GM19240 (cell line): ENCODE measurements around the gene FAM185A.
"Not testable (repeated sequence)": the region's sequence is repeated elsewhere in the genome, so short reads cannot be mapped to it uniquely, and the experiment has no call there.

ENCODE experiments used
- DNase-seq: peaks from one replicate; pipeline ENCODE4 v3.0.0; 2011; ENCODE audit warnings: low spot score; ENCODE audit not compliant: insufficient read length

The FAM185A gene

DNA sequence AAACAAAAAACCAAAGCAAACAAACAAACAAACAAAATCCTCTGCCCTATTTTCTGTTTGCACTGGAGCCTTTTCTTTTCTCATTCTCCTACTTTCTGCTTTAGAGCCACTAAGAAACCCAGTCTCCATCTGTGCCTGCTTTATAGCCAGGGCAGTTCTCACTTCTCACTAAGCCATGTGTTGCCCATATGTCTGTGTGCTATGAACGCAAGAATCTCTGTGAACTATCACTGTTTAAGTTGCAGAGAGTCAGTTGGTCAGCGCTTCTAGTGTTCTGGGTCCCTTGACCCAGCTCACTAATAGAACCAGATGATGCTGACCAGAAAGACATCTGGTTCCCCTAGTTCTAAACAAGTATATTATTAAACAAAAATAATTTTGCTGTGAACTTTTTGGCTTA, 81.4 kb downstream of the FAM185A start:
- no peak for DNase-seq

DNA sequence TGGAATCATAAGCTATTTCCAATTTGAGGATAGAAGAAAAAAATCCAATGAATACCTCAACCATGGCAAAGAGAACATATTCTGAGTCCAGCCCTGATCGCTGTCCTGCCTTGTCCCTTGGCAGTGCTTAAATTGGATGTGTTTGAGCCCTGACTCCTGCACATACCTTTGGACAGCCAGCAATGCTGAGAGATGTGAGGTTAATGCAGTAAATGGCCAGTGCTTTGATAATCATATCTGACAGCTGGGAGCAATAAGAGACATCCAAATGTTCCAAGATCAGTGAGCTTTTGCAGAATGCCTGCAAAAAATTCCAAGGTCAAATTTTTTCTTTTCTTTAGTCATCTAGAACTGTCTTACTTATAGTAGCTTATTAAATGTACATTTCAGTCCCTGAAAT, 83.9 kb downstream of the FAM185A start:
- no peak for DNase-seq

DNA sequence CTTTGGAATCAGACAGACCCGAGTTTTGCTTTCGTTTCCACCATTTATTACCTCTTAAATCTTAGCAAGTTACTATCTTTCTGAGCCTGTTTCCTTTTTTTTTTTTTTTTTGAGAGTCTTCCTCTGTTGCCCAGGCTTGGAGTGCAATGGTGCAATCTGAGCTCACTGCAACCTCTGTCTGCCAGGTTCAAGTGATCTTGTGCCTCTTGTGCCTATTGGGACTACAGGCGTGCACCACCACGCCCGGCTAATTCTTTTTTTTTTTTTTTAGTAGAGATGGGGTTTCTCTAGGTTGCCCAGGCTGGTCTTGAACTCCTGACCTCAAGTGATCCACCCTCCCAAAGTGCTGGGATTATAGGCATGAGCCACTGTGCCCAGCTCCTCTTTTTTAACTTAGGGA, 84.5 kb downstream of the FAM185A start:
- DNase-seq, result no peak

DNA sequence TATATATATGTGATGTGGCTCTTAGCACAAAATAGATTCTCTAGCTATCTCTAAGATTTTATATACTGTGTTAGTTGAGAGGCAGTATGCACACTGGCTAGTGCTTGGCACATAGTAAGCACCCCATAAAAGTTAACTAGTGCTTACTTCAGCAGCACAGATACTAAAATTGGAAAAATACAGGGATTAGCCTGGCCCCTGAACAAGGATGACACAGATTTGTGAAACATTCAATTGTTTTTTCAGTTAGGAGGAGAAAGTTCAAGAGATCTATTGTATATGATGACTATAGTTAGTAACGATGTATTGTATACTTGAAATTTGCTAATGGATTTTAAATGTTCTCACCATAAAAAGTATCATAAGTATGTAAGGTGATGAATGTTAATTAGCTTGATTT, 85.7 kb downstream of the FAM185A start:
- DNase-seq, result no peak

DNA sequence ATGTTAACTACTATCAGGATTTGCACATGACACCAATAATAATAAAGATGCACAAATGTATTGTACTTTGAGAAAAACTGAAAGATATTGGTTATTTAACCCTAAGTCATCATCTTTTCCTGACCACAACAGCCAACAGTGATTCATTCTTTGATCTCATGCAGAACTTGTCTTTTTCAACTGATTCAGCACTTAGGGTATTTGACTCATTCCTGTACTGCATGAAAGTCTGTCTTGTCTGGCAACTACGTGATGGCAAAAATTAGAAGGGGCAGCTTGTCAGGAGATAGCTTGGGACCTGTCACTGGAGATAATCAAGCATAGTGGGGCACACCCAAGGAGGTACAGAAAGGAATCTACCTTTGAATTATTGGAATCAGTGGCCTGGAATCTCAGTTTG, 86.2 kb downstream of the FAM185A start:
- DNase-seq, result peak; percentile 5

DNA sequence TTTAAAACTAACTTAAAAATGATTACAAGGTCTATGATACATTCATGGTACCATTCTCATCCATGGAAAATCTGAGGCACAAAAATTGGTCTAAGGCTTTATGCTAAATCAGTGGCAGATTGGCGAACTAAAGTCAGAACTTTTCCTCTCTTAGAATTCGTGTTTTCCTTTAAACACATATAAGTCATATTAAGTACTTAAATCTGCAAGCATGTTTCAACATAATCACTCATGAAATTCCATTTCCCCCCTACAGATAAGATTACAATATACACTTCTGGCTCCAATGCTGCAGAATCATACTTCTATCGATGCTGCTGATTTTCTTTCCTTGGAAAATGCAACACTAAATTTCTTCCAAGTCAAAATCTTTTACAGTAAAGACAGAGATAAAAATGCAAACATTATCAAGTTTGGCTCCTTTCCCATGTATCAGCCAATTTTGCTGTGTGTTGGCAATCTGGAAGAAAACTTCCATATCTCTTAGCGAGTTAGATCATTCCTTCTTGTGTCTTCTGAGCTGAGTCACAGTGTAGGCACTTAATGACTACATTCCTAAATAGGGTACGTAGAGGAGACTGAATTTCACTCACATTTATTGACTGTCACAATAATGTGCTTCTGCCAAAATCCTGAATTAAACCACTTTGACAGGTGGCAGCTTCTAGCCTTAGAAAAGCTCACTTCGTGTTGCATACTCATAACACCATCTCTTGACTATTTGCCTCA, 87.6 kb downstream of the FAM185A start:
- no peak for DNase-seq

DNA sequence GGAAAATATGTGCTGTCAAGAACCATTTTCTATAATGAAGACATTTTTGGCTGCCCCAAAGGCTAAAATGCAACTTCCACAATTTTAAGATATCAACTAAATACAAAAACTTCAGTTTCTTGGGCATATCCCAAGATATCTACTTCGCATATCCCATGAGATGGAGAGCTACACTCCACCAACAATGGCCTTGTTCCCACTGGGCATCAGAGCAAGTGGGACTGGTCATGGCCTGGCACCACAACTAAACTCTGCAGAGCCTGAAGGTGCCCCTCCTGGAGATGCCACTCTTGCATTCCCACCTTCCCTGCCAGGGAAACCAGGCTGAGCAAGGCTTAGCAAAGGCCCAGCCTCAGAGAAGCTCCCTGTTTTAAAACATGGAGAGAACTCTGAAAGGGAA, 88.2 kb downstream of the FAM185A start:
- DNase-seq, result no peak

DNA sequence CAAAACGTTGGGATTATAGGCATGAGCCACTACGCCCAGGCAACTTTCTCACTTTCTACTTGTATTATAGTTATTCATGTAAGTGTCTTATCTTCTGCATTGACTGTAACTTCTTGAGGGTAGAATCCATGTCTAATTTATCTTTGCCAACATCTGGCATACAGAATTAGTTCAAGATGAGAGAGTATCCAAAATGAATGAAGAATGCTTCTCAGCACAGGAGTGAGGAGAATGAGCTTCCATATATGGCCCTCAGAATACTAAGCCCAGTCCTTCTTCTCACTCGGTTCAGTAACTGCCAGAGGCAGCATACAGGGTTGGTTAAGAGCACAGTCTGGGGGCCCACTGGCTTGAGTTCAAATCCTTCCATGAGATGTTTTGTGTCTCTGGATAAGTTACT, 89.0 kb downstream of the FAM185A start:
- no peak for DNase-seq

DNA sequence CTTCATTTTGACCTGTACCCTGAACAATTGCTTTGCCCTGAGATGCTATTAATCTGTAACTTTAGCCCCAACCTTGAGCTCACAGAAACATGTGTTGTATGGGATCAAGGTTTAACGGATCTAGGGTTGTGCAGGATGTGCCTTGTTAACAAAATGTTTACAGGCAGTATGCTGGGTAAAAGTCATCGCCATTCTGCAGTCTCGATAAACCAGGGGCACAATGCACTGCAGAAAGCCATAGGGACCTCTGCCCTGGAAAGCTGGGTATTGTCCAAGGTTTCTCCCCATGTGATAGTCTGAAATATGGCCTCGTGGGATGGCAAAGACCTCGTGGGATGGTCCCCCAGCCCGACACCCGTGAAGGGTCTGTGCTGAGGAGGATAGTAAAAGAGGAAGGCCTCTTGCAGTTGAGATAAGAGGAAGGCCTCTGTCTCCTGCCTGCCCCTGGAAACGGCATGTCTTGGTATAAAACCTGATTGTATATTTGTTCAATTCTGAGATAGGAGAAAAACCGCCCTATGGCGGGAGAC, 89.8 kb downstream of the FAM185A start:
- DNase-seq, result not testable (repeated sequence)

DNA sequence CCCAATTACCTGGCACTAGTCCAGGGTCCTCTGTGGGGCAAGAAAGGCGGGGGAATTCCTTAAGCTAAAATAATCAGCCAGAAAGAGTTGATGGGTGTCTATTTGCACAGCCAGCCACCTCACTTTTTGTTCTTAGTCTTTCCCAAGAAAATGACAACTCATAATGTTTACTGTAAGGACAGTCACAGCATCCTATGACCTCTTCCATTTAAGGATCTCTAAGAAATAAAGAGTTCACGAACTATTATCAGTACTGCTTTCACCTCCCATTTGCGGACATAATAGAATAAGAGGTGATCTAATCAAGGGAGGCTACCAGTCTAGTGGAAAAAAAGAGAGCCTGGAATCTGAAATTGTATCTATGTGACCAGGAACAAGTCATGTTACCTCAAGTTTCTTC, 91.6 kb downstream of the FAM185A start:
- DNase-seq, result no peak

DNA sequence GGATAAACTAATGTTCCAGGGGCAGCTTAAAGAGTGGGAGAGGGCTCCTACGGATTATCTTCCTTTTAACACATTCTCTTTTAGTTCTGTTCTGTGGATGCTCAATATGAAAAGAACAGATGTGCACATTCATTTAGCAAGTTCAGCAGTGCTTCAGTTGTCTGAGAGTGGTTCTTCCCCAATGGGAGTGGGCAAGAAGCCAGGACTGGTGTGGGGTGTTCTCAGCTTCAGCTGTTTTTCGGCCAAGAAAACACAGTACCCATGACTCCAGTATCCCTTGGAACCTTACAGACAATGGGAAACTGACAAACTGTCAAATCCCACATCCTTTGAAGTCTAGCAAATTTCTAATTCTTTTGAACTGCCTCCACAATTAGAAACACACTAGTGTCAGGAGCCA, 92.5 kb downstream of the FAM185A start:
- no peak for DNase-seq

DNA sequence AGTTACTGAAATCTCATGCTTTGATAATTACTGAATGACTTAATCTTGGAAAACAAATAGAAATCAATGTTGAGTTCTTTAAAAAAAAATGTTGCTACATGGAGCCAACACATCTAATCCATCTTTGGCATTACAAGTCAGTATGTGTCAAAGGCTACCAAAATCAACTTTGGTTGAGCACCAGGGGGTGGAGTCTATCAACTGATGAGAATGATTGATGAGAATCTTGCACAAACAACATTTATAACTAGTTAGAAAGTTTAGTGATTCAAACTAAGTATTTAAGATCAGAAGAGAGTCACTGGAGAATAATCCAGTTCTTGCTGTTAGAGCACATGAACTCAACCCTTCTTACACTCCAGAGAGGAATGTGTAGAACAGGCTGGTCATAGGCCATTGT, 93.5 kb downstream of the FAM185A start:
- no peak for DNase-seq

DNA sequence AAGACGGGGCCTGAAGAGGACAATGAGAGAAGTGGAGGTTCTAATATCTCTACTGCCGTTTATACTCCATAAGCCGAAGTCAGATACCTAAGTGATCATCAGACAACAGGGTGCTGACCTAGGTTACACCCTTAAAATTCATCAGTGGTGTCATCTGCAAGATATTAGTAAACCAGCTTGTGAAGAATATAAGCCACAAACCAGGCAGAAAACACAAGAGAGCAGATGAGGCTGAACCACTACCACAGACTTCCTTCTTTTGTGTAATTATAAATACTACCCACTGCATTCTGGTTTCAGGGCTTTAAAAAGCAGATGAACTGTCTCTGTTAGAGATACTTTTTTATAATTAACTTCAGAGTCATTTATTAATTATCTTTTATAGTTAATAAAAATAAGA, 95.1 kb downstream of the FAM185A start:
- no peak for DNase-seq

DNA sequence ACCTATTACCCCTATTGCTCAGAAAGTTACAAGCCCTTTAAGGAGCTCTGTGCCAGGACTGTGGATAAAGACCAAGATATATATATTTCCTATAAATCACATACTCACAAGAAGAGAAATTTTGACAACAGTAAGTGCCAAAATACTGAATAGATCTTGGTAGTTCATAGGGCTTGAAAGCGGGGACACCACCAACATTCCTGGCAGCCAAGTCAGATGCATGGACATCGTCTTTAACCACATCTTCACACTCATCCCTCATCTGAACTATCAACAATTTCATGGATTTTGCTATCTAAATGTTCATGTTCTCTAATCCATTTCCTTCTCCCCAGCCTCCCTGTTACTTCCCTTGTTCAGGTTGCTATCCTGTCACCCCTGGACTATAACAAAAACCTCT, 96.5 kb downstream of the FAM185A start:
- DNase-seq, result no peak

DNA sequence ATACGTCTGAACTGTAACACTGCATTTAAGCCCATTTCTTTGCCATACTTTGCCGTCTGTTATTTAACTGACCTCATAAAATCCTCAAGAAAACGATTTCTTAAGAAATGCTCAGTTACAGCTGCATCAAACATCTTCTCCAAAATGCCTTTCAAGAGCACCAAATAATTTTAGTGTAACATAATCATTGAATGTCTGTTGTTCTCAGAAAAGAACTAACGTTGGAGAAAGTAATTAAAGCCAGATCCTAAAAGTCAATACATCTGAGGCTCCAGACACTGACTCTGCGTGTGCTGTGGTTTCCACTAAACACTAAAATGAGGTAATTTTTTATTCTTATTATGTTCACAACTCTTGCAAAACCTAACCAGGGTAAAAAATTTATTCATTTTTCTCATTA, 100.3 kb downstream of the FAM185A start:
- no peak for DNase-seq

DNA sequence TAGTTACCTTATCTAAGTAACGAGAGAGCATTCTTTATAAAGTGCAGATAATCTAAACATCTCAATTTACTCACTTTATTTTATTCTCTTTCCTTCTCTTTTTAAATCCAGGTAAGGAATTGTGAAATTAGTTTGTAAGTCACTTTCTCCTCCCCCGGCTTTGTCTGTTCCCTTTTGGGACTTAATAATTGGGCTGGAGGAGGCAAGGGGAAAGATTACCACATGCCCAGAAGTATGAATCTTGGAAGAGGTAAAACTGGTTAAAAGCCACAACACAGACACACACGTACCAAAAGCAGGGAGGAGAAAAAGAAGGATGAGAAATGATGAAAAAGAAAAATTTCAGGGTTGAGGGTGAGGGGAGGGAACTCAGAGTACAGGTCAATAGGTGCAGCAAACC, 100.7 kb downstream of the FAM185A start:
- DNase-seq, result no peak

DNA sequence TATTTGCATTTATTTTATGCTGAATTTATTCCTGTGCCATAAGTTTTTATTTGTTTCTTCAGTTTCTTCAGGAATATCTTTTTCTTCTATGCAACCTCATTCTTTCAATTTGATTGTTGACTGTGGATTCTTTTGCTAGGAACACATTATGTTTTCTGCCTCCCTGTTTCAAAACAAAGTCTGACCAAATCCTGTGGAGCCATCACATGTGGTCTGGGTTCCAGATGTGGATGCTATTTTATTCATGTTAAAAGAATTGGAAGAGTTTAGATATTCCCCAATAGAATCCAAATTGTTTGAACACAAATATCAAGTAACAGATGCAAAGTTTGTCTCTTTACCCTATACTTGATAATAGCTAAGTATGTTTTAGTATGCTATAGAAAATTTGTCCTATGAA, 107.2 kb downstream of the FAM185A start:
- DNase-seq, result no peak
